Astrocyte (in vitro differentiated cells and primary cell): ENCODE results near the gene SNRPA. TPM values are rescaled to one million over a fixed set of nuclear protein-coding genes. Genes with fewer than 3 reads are reported as not detected.
A peak's percentile ranks its signal among the peaks of the same experiment; 100 is the strongest.

Experiments
- DNase-seq: peaks from one replicate; pipeline ENCODE4 v3.0.0-alpha.2; 2010; ENCODE audit warnings: low read depth
- FAIRE-seq: peaks from 2 replicates; lab custom pipeline; 2011; peaks lifted over from hg19 to GRCh38; lab: Jason Lieb, UNC
- H2AFZ ChIP-seq: 2 replicates; pipeline ENCODE4 v1.6.0; 2012; ENCODE audit warnings: low read depth, low read length, inconsistent platforms
- H3K27ac ChIP-seq: 2 replicates; pipeline ENCODE4 v1.5.1; 2011; ENCODE audit warnings: low read depth, low read length, inconsistent platforms
- H3K27me3 ChIP-seq: 2 replicates; pipeline ENCODE4 v1.6.0; 2011; ENCODE audit warnings: low read length, inconsistent platforms; ENCODE audit not compliant: insufficient read depth
- H3K36me3 ChIP-seq: 2 replicates; pipeline ENCODE4 v1.5.1; 2011; ENCODE audit warnings: low read length, inconsistent platforms; ENCODE audit not compliant: insufficient read depth
- H3K4me1 ChIP-seq: 2 replicates; pipeline ENCODE4 v1.5.1; 2011; ENCODE audit warnings: low read length, inconsistent platforms; ENCODE audit not compliant: insufficient read depth
- H3K4me2 ChIP-seq: 2 replicates; pipeline ENCODE4 v1.6.0; 2012; ENCODE audit warnings: low read length, inconsistent platforms
- H3K4me3 ChIP-seq: 2 replicates; pipeline ENCODE4 v1.5.1; 2011; ENCODE audit warnings: low read depth, mild to moderate bottlenecking, low read length, inconsistent platforms; ENCODE audit not compliant: insufficient read depth
- H3K79me2 ChIP-seq: 2 replicates; pipeline ENCODE4 v1.6.0; 2012; ENCODE audit warnings: mild to moderate bottlenecking, low read length, inconsistent platforms; ENCODE audit not compliant: insufficient read depth
- H3K9ac ChIP-seq: 2 replicates; pipeline ENCODE4 v1.6.0; 2012; ENCODE audit warnings: mild to moderate bottlenecking, low read length, inconsistent platforms
- H3K9me3 ChIP-seq: 2 replicates; pipeline ENCODE4 v1.5.1; 2012; ENCODE audit warnings: low read depth, mild to moderate bottlenecking, low read length, inconsistent platforms; ENCODE audit not compliant: insufficient read depth
- H4K20me1 ChIP-seq: 2 replicates; pipeline ENCODE4 v1.6.0; 2012; ENCODE audit warnings: low read length, inconsistent platforms; ENCODE audit not compliant: insufficient read depth
- H3K27ac Mint-ChIP-seq: one replicate; pipeline ENCODE4 v1.8.0; 2021; ENCODE audit warnings: mild to moderate bottlenecking, mixed read lengths; ENCODE audit not compliant: unreplicated experiment
- H3K27me3 Mint-ChIP-seq: one replicate; pipeline ENCODE4 v1.8.0; 2021; ENCODE audit warnings: low read depth, mixed read lengths; ENCODE audit not compliant: unreplicated experiment
- H3K36me3 Mint-ChIP-seq: one replicate; pipeline ENCODE4 v1.8.0; 2021; ENCODE audit warnings: low read depth, mixed read lengths; ENCODE audit not compliant: unreplicated experiment
- H3K4me1 Mint-ChIP-seq: one replicate; pipeline ENCODE4 v1.8.0; 2021; ENCODE audit warnings: low read depth, mixed read lengths; ENCODE audit not compliant: unreplicated experiment
- H3K4me3 Mint-ChIP-seq: one replicate; pipeline ENCODE4 v1.8.0; 2021; ENCODE audit warnings: mild to moderate bottlenecking, moderate library complexity, mixed read lengths; ENCODE audit not compliant: unreplicated experiment
- H3K9me3 Mint-ChIP-seq: one replicate; pipeline ENCODE4 v1.8.0; 2021; ENCODE audit warnings: mild to moderate bottlenecking, mixed read lengths; ENCODE audit not compliant: unreplicated experiment
- EZH2 ChIP-seq: IDR thresholded peaks from 2 replicates; pipeline ENCODE4 v1.6.1; 2012; ENCODE audit warnings: mild to moderate bottlenecking, low read length, inconsistent platforms; ENCODE audit not compliant: insufficient read depth
- total RNA-seq: library from RNA; stranded (reverse); gene quantifications from 2 replicates; pipeline ENCODE4 v1.2.1, GENCODE V29; 2021
- TF ChIP-seq, protein P1 (sequence below): IDR thresholded peaks from 2 replicates; pipeline ENCODE4 v1.5.1; 2011; ENCODE audit warnings: low read depth, mild to moderate bottlenecking, inconsistent platforms, low read length, moderate library complexity; ENCODE audit not compliant: insufficient read depth

The SNRPA gene
- total RNA-seq, 1 donor from 2014 or later = 67.0 TPM

DNA sequence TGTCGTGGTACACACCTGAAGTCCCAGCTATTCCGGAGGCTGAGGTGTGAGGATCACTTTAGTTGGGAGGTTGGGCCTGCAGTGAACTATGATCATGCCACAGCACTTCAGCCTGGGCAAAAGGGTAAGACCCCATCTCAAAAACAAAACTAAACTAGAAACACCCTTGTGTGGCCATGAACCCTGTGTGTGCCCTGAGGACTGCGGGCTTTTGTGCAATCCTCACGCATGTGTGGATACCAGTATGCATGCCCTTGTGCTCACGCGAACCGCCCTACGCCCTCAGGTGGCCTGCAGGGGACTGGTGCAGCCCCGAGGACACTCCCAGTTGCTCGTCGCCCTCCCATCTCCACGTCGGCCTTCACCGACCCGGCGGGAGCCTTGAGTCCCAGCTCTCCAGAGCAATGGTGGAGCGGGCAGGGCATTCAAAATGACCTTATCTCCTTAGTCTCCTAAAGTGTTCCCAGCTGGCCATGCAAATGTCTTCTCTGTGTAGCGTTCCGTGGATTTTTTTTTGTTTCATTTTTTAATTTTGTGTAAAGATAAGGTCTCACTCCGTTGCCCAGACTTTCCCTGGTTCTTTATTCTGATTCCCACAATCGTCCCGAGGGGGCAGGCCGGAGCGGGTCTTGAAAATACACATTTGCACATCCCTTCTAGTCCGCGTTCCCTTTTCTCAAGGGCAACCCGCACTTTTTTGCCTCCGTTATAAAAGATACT is 47.1 kb downstream of the SNRPA start:
- H3K36me3 Mint-ChIP-seq = no peaks in the 10 kb centered on the region
- no peaks in the 10 kb centered on the region for H3K9me3 Mint-ChIP-seq
- H3K27me3 Mint-ChIP-seq = no peaks in the 10 kb centered on the region
- H3K36me3 ChIP-seq = no peaks in the 10 kb centered on the region
- TF ChIP-seq EZH2 = no peak
- TF ChIP-seq, protein P1, sequence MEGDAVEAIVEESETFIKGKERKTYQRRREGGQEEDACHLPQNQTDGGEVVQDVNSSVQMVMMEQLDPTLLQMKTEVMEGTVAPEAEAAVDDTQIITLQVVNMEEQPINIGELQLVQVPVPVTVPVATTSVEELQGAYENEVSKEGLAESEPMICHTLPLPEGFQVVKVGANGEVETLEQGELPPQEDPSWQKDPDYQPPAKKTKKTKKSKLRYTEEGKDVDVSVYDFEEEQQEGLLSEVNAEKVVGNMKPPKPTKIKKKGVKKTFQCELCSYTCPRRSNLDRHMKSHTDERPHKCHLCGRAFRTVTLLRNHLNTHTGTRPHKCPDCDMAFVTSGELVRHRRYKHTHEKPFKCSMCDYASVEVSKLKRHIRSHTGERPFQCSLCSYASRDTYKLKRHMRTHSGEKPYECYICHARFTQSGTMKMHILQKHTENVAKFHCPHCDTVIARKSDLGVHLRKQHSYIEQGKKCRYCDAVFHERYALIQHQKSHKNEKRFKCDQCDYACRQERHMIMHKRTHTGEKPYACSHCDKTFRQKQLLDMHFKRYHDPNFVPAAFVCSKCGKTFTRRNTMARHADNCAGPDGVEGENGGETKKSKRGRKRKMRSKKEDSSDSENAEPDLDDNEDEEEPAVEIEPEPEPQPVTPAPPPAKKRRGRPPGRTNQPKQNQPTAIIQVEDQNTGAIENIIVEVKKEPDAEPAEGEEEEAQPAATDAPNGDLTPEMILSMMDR = peak; percentile 31
- peak overlapping the region; percentile 89 for H3K4me3 Mint-ChIP-seq
- H3K4me1 ChIP-seq = peaks cover 31% of the 10 kb centered on the region
- H4K20me1 ChIP-seq = peaks cover 35% of the 10 kb centered on the region
- H3K9me3 ChIP-seq = no peaks in the 10 kb centered on the region
- no peaks in the 10 kb centered on the region for H3K27me3 ChIP-seq
- H3K27ac ChIP-seq = peak overlapping the region; percentile 67
- peak overlapping the region; percentile 83 for H3K4me2 ChIP-seq
- DNase-seq (peak; percentile 32), FAIRE-seq (no peak)
- H3K4me1 Mint-ChIP-seq = peaks cover 22% of the 10 kb centered on the region
- peak overlapping the region; percentile 95 for H3K27ac Mint-ChIP-seq
- H3K4me3 ChIP-seq = peak overlapping the region; percentile 70
- peak overlapping the region; percentile 87 for H2AFZ ChIP-seq
- H3K9ac ChIP-seq = peak overlapping the region; percentile 73
- peaks cover 38% of the 10 kb centered on the region for H3K79me2 ChIP-seq

DNA sequence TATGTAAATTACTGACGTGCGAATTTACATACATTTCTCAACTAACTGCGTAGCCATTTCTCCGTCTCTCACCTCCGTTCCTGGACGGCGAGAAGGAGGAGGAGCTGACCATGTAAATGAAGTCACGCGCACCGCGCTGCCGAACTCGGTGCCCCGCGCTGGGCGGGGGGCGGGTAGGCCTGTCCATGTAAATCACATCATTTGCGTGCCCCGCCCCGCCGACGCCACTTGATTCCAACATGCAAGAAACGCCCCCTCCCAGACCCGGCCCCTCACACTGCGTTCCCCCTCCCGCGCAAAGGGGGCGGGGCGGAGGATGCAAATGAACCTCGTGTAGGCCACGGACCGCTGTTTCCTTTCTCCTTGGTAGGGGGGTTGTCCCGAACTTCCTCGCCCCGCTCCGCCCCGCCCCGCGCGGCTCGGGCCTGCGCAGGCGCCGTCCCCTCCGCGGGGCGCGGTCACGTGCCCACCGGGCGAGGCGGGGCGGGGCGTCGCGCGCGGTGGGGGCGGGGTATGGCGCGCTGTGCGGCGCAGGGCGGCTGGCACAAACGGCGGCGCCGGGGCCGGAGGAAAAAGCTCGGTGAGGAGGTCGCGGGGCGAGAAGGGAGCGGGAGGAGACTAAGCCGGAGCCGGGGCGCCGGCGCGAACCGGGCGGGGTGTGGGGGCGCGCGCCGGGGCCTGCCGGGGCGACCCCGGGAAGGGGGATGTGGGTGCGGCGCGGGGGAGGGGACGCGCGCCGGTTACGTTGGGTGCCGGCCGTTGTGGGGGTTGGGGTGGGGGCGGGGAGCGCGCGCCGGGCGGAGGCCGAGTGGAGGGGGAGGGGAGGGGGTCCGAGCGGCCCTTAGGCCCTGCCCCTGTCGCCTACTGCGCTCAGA is 47.9 kb downstream of the SNRPA start, which contains the start of gene EGLN2:
Gene EGLN2 (plus strand): TSS at position 509 of the 875 bp plus-strand sequence. CDS start 1,382 bp downstream, outside the sequence.
- Histone ChIP-seq H3K79me2 (peaks cover 46% of the 10 kb centered on the region), H3K27me3 (no peaks in the 10 kb centered on the region), H3K36me3 (no peaks in the 10 kb centered on the region), H3K4me1 (peaks cover 31% of the 10 kb centered on the region), H2AFZ (peak within 1 kb of the TSS; percentile 87), H3K4me2 (peak within 1 kb of the TSS; percentile 97), H3K4me3 (peak within 1 kb of the TSS; percentile 73), H3K9me3 (no peaks in the 10 kb centered on the region), H3K9ac (peak within 1 kb of the TSS; percentile 94), H3K27ac (peak within 1 kb of the TSS; percentile 68), H4K20me1 (peaks cover 43% of the 10 kb centered on the region)
- TF ChIP-seq, protein P1 = no peak
- TF ChIP-seq EZH2 = no peak
- Mint-ChIP-seq H3K27me3 (no peaks in the 10 kb centered on the region), H3K9me3 (no peaks in the 10 kb centered on the region), H3K4me3 (peak within 1 kb of the TSS; percentile 96), H3K4me1 (peaks cover 28% of the 10 kb centered on the region), H3K36me3 (peaks cover 2% of the 10 kb centered on the region), H3K27ac (peak within 1 kb of the TSS; percentile 95)
- FAIRE-seq = no peak
- DNase-seq = peak; percentile 99
